ENCODE results near the gene XPOT. TPM values are rescaled to one million over a fixed set of nuclear protein-coding genes. Genes with fewer than 3 reads are reported as not detected.

The XPOT gene
- total RNA-seq, 2 experiments from 2014 or later: 163 to 180 TPM

GRCh38 chr12:64456119-64456518 is 51.9 kb downstream of the XPOT start:
- no peak overlapping the region for H3K4me3 Mint-ChIP-seq
- H3K4me1 Mint-ChIP-seq (ENCODE audit: low read depth): peaks cover 50% of the 10 kb centered on the region
- TF ChIP-seq CTCF (IDR thresholded peaks at IDR 0.05): no peak
- intact Hi-C loops (cut with micrococcal nuclease): no loop called here
- no peak for DNase-seq
- no peaks in the 10 kb centered on the region for H3K9me3 Mint-ChIP-seq
- no peak for ATAC-seq
- H3K36me3 Mint-ChIP-seq (ENCODE audit: low read depth): peaks cover 29% of the 10 kb centered on the region
- peak overlapping the region; percentile 84 for H3K27ac Mint-ChIP-seq
- no peaks in the 10 kb centered on the region for H3K27me3 Mint-ChIP-seq
- ChIA-PET CTCF (interaction anchor here (0.7 to 1.2 kb wide), 2 partner anchors 11 to 15 kb away, joined by 3 to 4 read pairs; no protein-coding TSS in a partner anchor), POLR2A (no interaction called here)

GRCh38 chr12:64457032-64457431 is 52.8 kb downstream of the XPOT start:
- Mint-ChIP-seq H3K4me3 (no peak overlapping the region), H3K9me3 (no peaks in the 10 kb centered on the region), H3K27ac (peak overlapping the region; percentile 52), H3K27me3 (no peaks in the 10 kb centered on the region), H3K4me1 (ENCODE audit: low read depth) (peaks cover 45% of the 10 kb centered on the region), H3K36me3 (ENCODE audit: low read depth) (peaks cover 27% of the 10 kb centered on the region)
- CTCF ChIA-PET: interaction anchor here (1.2 kb wide), 1 partner anchor 14 kb away, joined by 3 read pairs; no protein-coding TSS in a partner anchor
- ATAC-seq: peak; percentile 41
- DNase-seq: peak; percentile 50
- POLR2A ChIA-PET: no interaction called here
- no peak for TF ChIP-seq CTCF (IDR thresholded peaks at IDR 0.05)
- intact Hi-C loops (cut with micrococcal nuclease): no loop called here

- POLR2A ChIA-PET: no interaction called here
- no peaks in the 10 kb centered on the region for H3K27me3 Mint-ChIP-seq
- no peak for TF ChIP-seq CTCF (IDR thresholded peaks at IDR 0.05)
- peaks cover 29% of the 10 kb centered on the region for H3K36me3 Mint-ChIP-seq (ENCODE audit: low read depth)
- intact Hi-C loops (cut with micrococcal nuclease): no loop called here
- peak overlapping the region; percentile 52 for H3K27ac Mint-ChIP-seq
- peaks cover 45% of the 10 kb centered on the region for H3K4me1 Mint-ChIP-seq (ENCODE audit: low read depth)
- ATAC-seq (peak; percentile 59), DNase-seq (no peak)
- no peak overlapping the region for H3K4me3 Mint-ChIP-seq
- CTCF ChIA-PET: no interaction called here
- no peaks in the 10 kb centered on the region for H3K9me3 Mint-ChIP-seq
These were observed 53.3 kb downstream of the XPOT start for GRCh38 chr12:64457466-64457865.

GRCh38 chr12:64457923-64458322 is 53.7 kb downstream of the XPOT start:
- intact Hi-C loops (cut with micrococcal nuclease): no loop called here
- no peaks in the 10 kb centered on the region for H3K9me3 Mint-ChIP-seq
- no peak for TF ChIP-seq CTCF (IDR thresholded peaks at IDR 0.05)
- ChIA-PET CTCF (no interaction called here), POLR2A (interaction anchor here (1.1 kb wide), 1 partner anchor 13 kb away, joined by 3 read pairs; no protein-coding TSS in a partner anchor)
- H3K36me3 Mint-ChIP-seq (ENCODE audit: low read depth): peaks cover 29% of the 10 kb centered on the region
- no peaks in the 10 kb centered on the region for H3K27me3 Mint-ChIP-seq
- peaks cover 44% of the 10 kb centered on the region for H3K4me1 Mint-ChIP-seq (ENCODE audit: low read depth)
- no peak overlapping the region for H3K4me3 Mint-ChIP-seq
- ATAC-seq (no peak), DNase-seq (no peak)
- peak overlapping the region; percentile 52 for H3K27ac Mint-ChIP-seq

GRCh38 chr12:64459394-64459891 is 55.3 kb downstream of the XPOT start:
- no peaks in the 10 kb centered on the region for H3K9me3 Mint-ChIP-seq
- H3K4me1 Mint-ChIP-seq (ENCODE audit: low read depth): peaks cover 36% of the 10 kb centered on the region
- ATAC-seq (peak; percentile 34), DNase-seq (no peak)
- POLR2A ChIA-PET: interaction anchor here (1.1 kb wide), 1 partner anchor 14 kb away, joined by 3 read pairs; no protein-coding TSS in a partner anchor
- CTCF ChIA-PET: no interaction called here
- H3K36me3 Mint-ChIP-seq (ENCODE audit: low read depth): peaks cover 30% of the 10 kb centered on the region
- intact Hi-C loops (cut with micrococcal nuclease): no loop called here
- H3K4me3 Mint-ChIP-seq: peak overlapping the region; percentile 69
- H3K27me3 Mint-ChIP-seq: no peaks in the 10 kb centered on the region
- peak overlapping the region; percentile 89 for H3K27ac Mint-ChIP-seq
- no peak for TF ChIP-seq CTCF (IDR thresholded peaks at IDR 0.05)
